K562 (cell line): ENCODE measurements around the gene UBE2QL1. TPM values are rescaled to one million over a fixed set of nuclear protein-coding genes. Genes with fewer than 3 reads are reported as not detected.

Experiments
- ATAC-seq: fragments of 200-7000 bp; cut with Tn5 transposase; 3 replicates; pipeline ENCODE4 v1.9.1; 2020; ENCODE audit warnings: moderate library complexity
- BruUV-seq: library from RNA; stranded (reverse); fragments of 400-500 nt; replicated peaks from 2 replicates; lab custom pipeline; 2021; lab: Mats Ljungman, UMichigan
- CTCF ChIA-PET: fragments of 300-600 bp; formaldehyde crosslinking; extraction: SDS; loops from one replicate; lab custom pipeline; 2021; ENCODE audit warnings: low intra/inter-chr PET ratio; lab: Yijun Ruan, JAX
- POLR2A ChIA-PET: fragments of 300-600, 350-650 bp; sonication (Branson Sonifier 250); formaldehyde crosslinking; extraction: SDS; loops from one replicate; lab custom pipeline; 2021; ENCODE audit warnings: antibody characterized with exemption, inconsistent platforms; lab: Yijun Ruan, JAX
- DNase-seq, 4 experiments: peaks; one replicate each; pipeline versions ENCODE4 v3.0.0 to v3.0.0-alpha.2; 2011 to 2018; ENCODE audit warnings: low spot score in 3 of 4, mixed read lengths in 3 of 4; ENCODE audit errors: extremely low read depth in 1 of 4
- FAIRE-seq: peaks from 2 replicates; lab custom pipeline; 2011; peaks lifted over from hg19 to GRCh38; lab: Jason Lieb, UNC
- H2AFZ ChIP-seq: 2 replicates; pipeline ENCODE4 v1.6.0; 2011; ENCODE audit warnings: low read depth, low read length, control low read depth, inconsistent platforms
- H3K27ac ChIP-seq: fragments of 200-600 bp; 3 replicates; pipeline ENCODE4 v1.8.0; 2011; ENCODE audit warnings: low read depth, mild to moderate bottlenecking, control low read depth, inconsistent platforms, low read length, moderate library complexity, mixed read lengths; ENCODE audit errors: extremely low read depth
- H3K27me3 ChIP-seq, 2 experiments: fragments of 300-600 bp in 1 of 2; 2 replicates in 1 of 2; 3 replicates in 1 of 2; pipeline versions ENCODE4 v1.6.0 to v1.8.0; 2011; ENCODE audit warnings: inconsistent platforms in 2 of 2, low read length in 2 of 2, mild to moderate bottlenecking in 1 of 2, mixed read lengths in 1 of 2, moderate library complexity in 1 of 2; ENCODE audit not compliant: control insufficient read depth in 2 of 2, insufficient read depth in 2 of 2
- H3K36me3 ChIP-seq: fragments of 300-600 bp; 3 replicates; pipeline ENCODE4 v1.8.0; 2011; ENCODE audit warnings: mild to moderate bottlenecking, low read length, inconsistent platforms; ENCODE audit not compliant: control insufficient read depth, insufficient read depth
- H3K4me1 ChIP-seq, 2 experiments: fragments of 200-600 bp in 1 of 2; replicated peaks in 1 of 2; 2 replicates in 1 of 2; 3 replicates in 1 of 2; pipeline versions ENCODE4 v1.5.1 to v1.8.0; 2011; ENCODE audit warnings: inconsistent platforms in 2 of 2, low read length in 2 of 2, mild to moderate bottlenecking in 1 of 2, mixed read lengths in 1 of 2, moderate library complexity in 1 of 2; ENCODE audit not compliant: control insufficient read depth in 2 of 2, insufficient read depth in 2 of 2
- H3K4me2 ChIP-seq: 2 replicates; pipeline ENCODE4 v1.6.1; 2011; ENCODE audit warnings: low read length, control low read depth, inconsistent platforms, mixed read lengths; ENCODE audit not compliant: insufficient read depth
- H3K4me3 ChIP-seq: fragments of 200-600 bp; sonication (generic), shearing (Covaris generic); 2 replicates; pipeline ENCODE4 v1.5.1; 2016; ENCODE audit warnings: control low read depth, inconsistent platforms
- H3K79me2 ChIP-seq: fragments of 200-600 bp; 3 replicates; pipeline ENCODE4 v1.8.0; 2011; ENCODE audit warnings: low read length, inconsistent platforms; ENCODE audit not compliant: control insufficient read depth, insufficient read depth
- H3K9ac ChIP-seq, 2 experiments: 2 replicates each; pipeline versions ENCODE4 v1.6.0 to v1.6.1; 2011; ENCODE audit warnings: low read depth in 2 of 2, low read length in 2 of 2, control low read depth in 1 of 2, inconsistent platforms in 1 of 2, mild to moderate bottlenecking in 1 of 2, mixed read lengths in 1 of 2; ENCODE audit not compliant: insufficient read depth in 1 of 2
- H3K9me1 ChIP-seq: one replicate; pipeline ENCODE4 v1.6.0; 2011; ENCODE audit warnings: inconsistent platforms, mild to moderate bottlenecking, low read length, moderate library complexity; ENCODE audit not compliant: control insufficient read depth, insufficient read depth
- H3K9me3 ChIP-seq: replicated peaks from 2 replicates; pipeline ENCODE4 v1.5.1; 2011; ENCODE audit warnings: low read depth, low read length, inconsistent platforms; ENCODE audit not compliant: control insufficient read depth, insufficient read depth
- H4K20me1 ChIP-seq: replicated peaks from 2 replicates; pipeline ENCODE4 v1.6.1; 2011; ENCODE audit warnings: low read length, inconsistent platforms, mixed read lengths; ENCODE audit not compliant: control insufficient read depth, insufficient read depth
- BCOR ChIP-seq: fragments of 450-650 bp; IDR thresholded peaks from 2 replicates; pipeline ENCODE4 v1.6.1; 2016
- BRCA1 ChIP-seq, 2 experiments: fragments of 450-650 bp in 1 of 2; sonication (generic) in 1 of 2; formaldehyde crosslinking in 1 of 2; IDR thresholded peaks; 2 replicates each; pipeline versions ENCODE4 v1.5.0 to v1.6.1; 2017 to 2020; ENCODE audit warnings: mild to moderate bottlenecking in 1 of 2, missing genetic modification reagents in 1 of 2
- FOXK2 ChIP-seq, 2 experiments: fragments of 450-650 bp; IDR thresholded peaks in 1 of 2; conservative IDR thresholded peaks in 1 of 2; 2 replicates each; pipeline ENCODE4 v1.6.1; 2016; ENCODE audit warnings: low read depth in 2 of 2, mild to moderate bottlenecking in 1 of 2
- HNRNPL ChIP-seq: fragments of 200-400 bp; formaldehyde crosslinking; IDR thresholded peaks from 2 replicates; pipeline ENCODE4 v1.6.1; 2017; ENCODE audit warnings: low read depth, mild to moderate bottlenecking, low read length
- MCM2 ChIP-seq: fragments of 450-650 bp; IDR thresholded peaks from 2 replicates; pipeline ENCODE4 v1.6.1; 2017; ENCODE audit warnings: low read depth, mild to moderate bottlenecking
- MIER1 ChIP-seq: fragments of 450-650 bp; IDR thresholded peaks from 2 replicates; pipeline ENCODE4 v1.6.1; 2016; ENCODE audit warnings: antibody characterized with exemption, mild to moderate bottlenecking, low read depth
- SREBF1 ChIP-seq: fragments of 150-350 bp; IDR thresholded peaks from 2 replicates; pipeline ENCODE4 v1.6.1; 2014; ENCODE audit warnings: antibody characterized with exemption, low read depth, low read length, borderline replicate concordance
- WGBS: fragments of 100-300 bp; shearing (Covaris generic); methylation state at CpG from one replicate; pipeline ENCODE4 v1.1.6; 2016; ENCODE audit warnings: low coverage, mixed read lengths; ENCODE audit not compliant: insufficient coverage; ENCODE audit errors: missing lambda C conversion rate; 5-methylcytosine and 5-hydroxymethylcytosine counted together
- in situ Hi-C: fragments of 300-500 bp; cut with MboI; formaldehyde crosslinking; loops from 4 replicates; pipeline ENCODE4 v1.15.0; 2018; ENCODE audit warnings: inconsistent platforms, mixed read lengths
- intact Hi-C: fragments of 100-400 bp; cut with micrococcal nuclease; formaldehyde crosslinking; loops from 2 replicates; pipeline ENCODE4 v1.14.2; 2022
- polyA plus RNA-seq, 8 experiments: library from polyadenylated mRNA; depleted of rRNA in 4 of 8; stranded (reverse) in 5 of 8; unstranded in 3 of 8; fragments of >200 nt; fragmentation: Nextera tagmentation in 2 of 8; fragmentation: Illumina TruSeq in 1 of 8; extraction: Ambion mirVana in 2 of 8; extraction: Trizol in 1 of 8; gene quantifications; 2 replicates each; pipeline versions ENCODE4 v1.2.1 to v1.2.3, GENCODE V29; 2011 to 2014; ENCODE audit warnings: inconsistent platforms in 1 of 8, missing spikeins in 1 of 8
- total RNA-seq, 7 experiments: library from RNA; depleted of rRNA in 6 of 7; stranded (reverse); fragments of >200 nt in 6 of 7; fragmentation: Illumina TruSeq in 2 of 7; extraction: Trizol in 2 of 7; gene quantifications; 2 replicates each; pipeline versions ENCODE4 v1.2.1 to v1.2.3, GENCODE V29; 2011 to 2021; ENCODE audit warnings: low replicate concordance in 1 of 7
- TF ChIP-seq, protein P1 (sequence below): fragments of 250-450 bp; sonication (Bioruptor Pico); IDR thresholded peaks from 2 replicates; pipeline ENCODE4 v1.4.0; 2020; ENCODE audit warnings: mild to moderate bottlenecking, moderate library complexity
- TF ChIP-seq, protein P2 (sequence below): fragments of 450-650 bp; formaldehyde crosslinking; conservative IDR thresholded peaks from 2 replicates; pipeline ENCODE4 v1.4.0; 2022; ENCODE audit warnings: mild to moderate bottlenecking, missing genetic modification characterization

The UBE2QL1 gene
- total and polyA plus RNA-seq, 9 of the 15 experiments (the other 6 are each of a cell fraction or from before 2014, with no cell fraction given): not detected

DNA sequence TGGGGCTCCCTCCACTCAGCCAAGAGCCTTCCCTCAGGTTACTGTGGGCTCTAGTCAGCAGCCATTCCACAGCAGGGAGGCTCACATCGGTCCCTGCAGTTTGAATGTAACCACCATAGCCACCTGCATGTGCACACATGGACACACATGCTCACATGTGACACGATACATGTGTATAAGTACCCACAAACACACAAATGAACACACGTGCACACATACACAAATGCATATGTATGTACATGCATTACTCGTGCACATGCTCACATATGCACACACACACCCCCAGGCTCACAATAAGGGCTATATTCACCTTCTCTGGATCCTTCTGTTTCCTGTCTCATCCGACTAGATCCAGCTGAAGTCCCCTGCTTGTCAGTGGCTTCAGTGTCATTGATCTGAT is 36.2 kb downstream of the UBE2QL1 start:
- in situ Hi-C loops: no loop called here
- ChIA-PET CTCF (no interaction called here), POLR2A (interaction anchor here (0.6 to 1.1 kb wide), 2 partner anchors 115 to 172 kb away, joined by 3 read pairs; no protein-coding TSS in a partner anchor)
- H3K4me2 ChIP-seq: no peak overlapping the region
- no peaks in the 10 kb centered on the region for H3K79me2 ChIP-seq
- no peak for DNase-seq
- no peak for ATAC-seq
- 0% methylated on average over 5 of the region's 5 CpGs for WGBS
- H3K36me3 ChIP-seq: no peaks in the 10 kb centered on the region
- FAIRE-seq: no peak
- 0 out of 2 replicates have a peak, but pooled peaks cover 4% of the 10 kb centered on the region for H4K20me1 ChIP-seq
- intact Hi-C loops: no loop called here
- no peaks in the 10 kb centered on the region for H3K9me3 ChIP-seq
- H3K4me3 ChIP-seq: no peak overlapping the region
- no TSS peak for BruUV-seq
- TF ChIP-seq, protein P1, sequence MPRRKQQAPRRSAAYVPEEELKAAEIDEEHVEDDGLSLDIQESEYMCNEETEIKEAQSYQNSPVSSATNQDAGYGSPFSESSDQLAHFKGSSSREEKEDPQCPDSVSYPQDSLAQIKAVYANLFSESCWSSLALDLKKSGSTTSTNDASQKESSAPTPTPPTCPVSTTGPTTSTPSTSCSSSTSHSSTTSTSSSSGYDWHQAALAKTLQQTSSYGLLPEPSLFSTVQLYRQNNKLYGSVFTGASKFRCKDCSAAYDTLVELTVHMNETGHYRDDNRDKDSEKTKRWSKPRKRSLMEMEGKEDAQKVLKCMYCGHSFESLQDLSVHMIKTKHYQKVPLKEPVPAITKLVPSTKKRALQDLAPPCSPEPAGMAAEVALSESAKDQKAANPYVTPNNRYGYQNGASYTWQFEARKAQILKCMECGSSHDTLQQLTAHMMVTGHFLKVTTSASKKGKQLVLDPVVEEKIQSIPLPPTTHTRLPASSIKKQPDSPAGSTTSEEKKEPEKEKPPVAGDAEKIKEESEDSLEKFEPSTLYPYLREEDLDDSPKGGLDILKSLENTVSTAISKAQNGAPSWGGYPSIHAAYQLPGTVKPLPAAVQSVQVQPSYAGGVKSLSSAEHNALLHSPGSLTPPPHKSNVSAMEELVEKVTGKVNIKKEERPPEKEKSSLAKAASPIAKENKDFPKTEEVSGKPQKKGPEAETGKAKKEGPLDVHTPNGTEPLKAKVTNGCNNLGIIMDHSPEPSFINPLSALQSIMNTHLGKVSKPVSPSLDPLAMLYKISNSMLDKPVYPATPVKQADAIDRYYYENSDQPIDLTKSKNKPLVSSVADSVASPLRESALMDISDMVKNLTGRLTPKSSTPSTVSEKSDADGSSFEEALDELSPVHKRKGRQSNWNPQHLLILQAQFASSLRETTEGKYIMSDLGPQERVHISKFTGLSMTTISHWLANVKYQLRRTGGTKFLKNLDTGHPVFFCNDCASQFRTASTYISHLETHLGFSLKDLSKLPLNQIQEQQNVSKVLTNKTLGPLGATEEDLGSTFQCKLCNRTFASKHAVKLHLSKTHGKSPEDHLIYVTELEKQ (CRISPR knock-in tag): no peak
- TF ChIP-seq BRCA1 (IDR thresholded peaks at IDR 0.05) (no peak), BRCA1 (CRISPR knock-in tag; IDR thresholded peaks at IDR 0.05) (no peak), HNRNPL (no peak), SREBF1 (no peak), FOXK2 (conservative IDR thresholded peaks at IDR 0.05 in 1 of 2, IDR thresholded peaks at IDR 0.05 in 1 of 2; ENCODE audit: low read depth in 2 of 2) (no peak), BCOR (no peak), MIER1 (no peak), MCM2 (no peak)
- TF ChIP-seq, protein P2, sequence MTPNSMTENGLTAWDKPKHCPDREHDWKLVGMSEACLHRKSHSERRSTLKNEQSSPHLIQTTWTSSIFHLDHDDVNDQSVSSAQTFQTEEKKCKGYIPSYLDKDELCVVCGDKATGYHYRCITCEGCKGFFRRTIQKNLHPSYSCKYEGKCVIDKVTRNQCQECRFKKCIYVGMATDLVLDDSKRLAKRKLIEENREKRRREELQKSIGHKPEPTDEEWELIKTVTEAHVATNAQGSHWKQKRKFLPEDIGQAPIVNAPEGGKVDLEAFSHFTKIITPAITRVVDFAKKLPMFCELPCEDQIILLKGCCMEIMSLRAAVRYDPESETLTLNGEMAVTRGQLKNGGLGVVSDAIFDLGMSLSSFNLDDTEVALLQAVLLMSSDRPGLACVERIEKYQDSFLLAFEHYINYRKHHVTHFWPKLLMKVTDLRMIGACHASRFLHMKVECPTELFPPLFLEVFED (CRISPR knock-in tag): no peak
- H3K27me3 ChIP-seq: peaks cover 22 to 44% of the 10 kb centered on the region in 2 experiments
- H3K9ac ChIP-seq: no peak overlapping the region
- no peaks in the 10 kb centered on the region for H3K9me1 ChIP-seq
- H3K27ac ChIP-seq: no peak overlapping the region
- H3K4me1 ChIP-seq: no peaks in the 10 kb centered on the region
- no peak overlapping the region for H2AFZ ChIP-seq
